CD14-positive monocyte (primary cell): Measurements from ENCODE around the gene CNTN6. TPM values are rescaled to one million over a fixed set of nuclear protein-coding genes. Genes with fewer than 3 reads are reported as not detected.

Experiments used
- DNase-seq, 3 donors: peaks; one replicate each; pipeline ENCODE4 v3.0.0-alpha.2; 2011 to 2022
- H2AFZ ChIP-seq: 2 replicates; pipeline ENCODE4 v1.6.0; 2012; ENCODE audit warnings: mild to moderate bottlenecking, low read depth, low read length, inconsistent platforms; ENCODE audit not compliant: insufficient read depth, poor library complexity, severe bottlenecking
- H3K27ac ChIP-seq, 2 donors: 1 replicate in 1 of 2; 2 replicates in 1 of 2; pipeline ENCODE4 v1.5.1; 2012 to 2013; ENCODE audit warnings: low read length in 2 of 2, control low read depth in 1 of 2, inconsistent platforms in 1 of 2, low read depth in 1 of 2, mild to moderate bottlenecking in 1 of 2
- H3K27me3 ChIP-seq, 2 donors: one replicate each; pipeline versions ENCODE4 v1.6.0 to v1.6.1; 2011 to 2013; ENCODE audit warnings: low read length in 2 of 2; ENCODE audit not compliant: control insufficient read depth in 2 of 2, insufficient read depth in 2 of 2
- H3K36me3 ChIP-seq, 2 donors: replicated peaks in 1 of 2; 1 replicate in 1 of 2; 2 replicates in 1 of 2; pipeline versions ENCODE4 v1.5.1 to v1.6.1; 2012 to 2013; ENCODE audit warnings: low read length in 2 of 2, control low read depth in 1 of 2, inconsistent platforms in 1 of 2, mild to moderate bottlenecking in 1 of 2; ENCODE audit not compliant: insufficient read depth in 2 of 2, control insufficient read depth in 1 of 2
- H3K4me1 ChIP-seq, 2 donors: 1 replicate in 1 of 2; 2 replicates in 1 of 2; pipeline versions ENCODE4 v1.5.1 to v1.6.1; 2012 to 2013; ENCODE audit warnings: low read length in 2 of 2, control low read depth in 1 of 2, inconsistent platforms in 1 of 2, mild to moderate bottlenecking in 1 of 2, moderate library complexity in 1 of 2; ENCODE audit not compliant: insufficient read depth in 2 of 2, control insufficient read depth in 1 of 2
- H3K4me2 ChIP-seq: replicated peaks from 2 replicates; pipeline ENCODE3; 2012; ENCODE audit warnings: low read length, moderate library complexity, mild to moderate bottlenecking; ENCODE audit not compliant: poor library complexity, severe bottlenecking; ENCODE audit errors: extremely low read depth
- H3K4me3 ChIP-seq, 3 experiments: fragments of 200-600 bp in 1 of 3; sonication (generic) in 1 of 3; replicated peaks in 1 of 3; 1 replicate in 2 of 3; 2 replicates in 1 of 3; pipeline ENCODE4 v1.5.1; 2011 to 2013; ENCODE audit warnings: low read length in 3 of 3, mild to moderate bottlenecking in 3 of 3, control low read depth in 2 of 3, low read depth in 2 of 3, inconsistent platforms in 1 of 3, moderate library complexity in 1 of 3
- H3K79me2 ChIP-seq: 2 replicates; pipeline ENCODE4 v1.6.0; 2012; ENCODE audit warnings: mild to moderate bottlenecking, control low read depth, inconsistent platforms, low read length, moderate library complexity; ENCODE audit not compliant: insufficient read depth
- H3K9ac ChIP-seq: 2 replicates; pipeline ENCODE4 v1.6.0; 2017; ENCODE audit warnings: low read length, mild to moderate bottlenecking; ENCODE audit not compliant: insufficient read depth, poor library complexity, severe bottlenecking
- H3K9me3 ChIP-seq, 2 donors: replicated peaks in 1 of 2; 1 replicate in 1 of 2; 2 replicates in 1 of 2; pipeline versions ENCODE4 v1.5.1 to v1.6.1; 2012 to 2013; ENCODE audit warnings: low read length in 2 of 2, control low read depth in 1 of 2; ENCODE audit not compliant: control insufficient read depth in 1 of 2, insufficient read depth in 1 of 2
- H4K20me1 ChIP-seq: 2 replicates; pipeline ENCODE4 v1.6.0; 2012; ENCODE audit warnings: mild to moderate bottlenecking, low read length, control low read depth, moderate library complexity; ENCODE audit not compliant: insufficient read depth
- H3K27ac Mint-ChIP-seq, 7 donors: one replicate each; pipeline ENCODE4 v1.8.0; 2020; ENCODE audit warnings: mild to moderate bottlenecking in 7 of 7, mixed read lengths in 7 of 7, moderate library complexity in 6 of 7, inconsistent platforms in 2 of 7
- H3K27me3 Mint-ChIP-seq, 3 donors: one replicate each; pipeline ENCODE4 v1.8.0; 2021 to 2022; ENCODE audit warnings: low read depth in 3 of 3, mild to moderate bottlenecking in 3 of 3, mixed read lengths in 3 of 3, moderate library complexity in 3 of 3, inconsistent platforms in 1 of 3
- H3K36me3 Mint-ChIP-seq, 2 donors: one replicate each; pipeline ENCODE4 v1.8.0; 2020; ENCODE audit warnings: mixed read lengths in 2 of 2, inconsistent platforms in 1 of 2, mild to moderate bottlenecking in 1 of 2
- H3K4me1 Mint-ChIP-seq: one replicate; pipeline ENCODE4 v1.8.0; 2020; ENCODE audit warnings: mild to moderate bottlenecking, mixed read lengths
- H3K4me3 Mint-ChIP-seq, 2 donors: one replicate each; pipeline ENCODE4 v1.8.0; 2020; ENCODE audit warnings: mild to moderate bottlenecking in 2 of 2, mixed read lengths in 2 of 2, moderate library complexity in 1 of 2
- H3K9me3 Mint-ChIP-seq, 7 donors: one replicate each; pipeline ENCODE4 v1.8.0; 2020 to 2022; ENCODE audit warnings: mixed read lengths in 7 of 7, mild to moderate bottlenecking in 6 of 7, moderate library complexity in 6 of 7, inconsistent platforms in 2 of 7
- WGBS: methylation state at CpG from one replicate; pipeline ENCODE4 v1.1.5; 2013; ENCODE audit warnings: missing lambda C conversion rate; ENCODE audit not compliant: insufficient coverage; 5-methylcytosine and 5-hydroxymethylcytosine counted together
- intact Hi-C, 2 donors: fragments of 100-400 bp; cut with micrococcal nuclease; formaldehyde crosslinking; loops; one replicate each; pipeline versions ENCODE4 v1.15.0 to v1.15.1; 2023
- polyA plus RNA-seq, 3 donors: library from polyadenylated mRNA; depleted of rRNA in 1 of 3; unstranded in 2 of 3; stranded (reverse) in 1 of 3; fragments of 300-500 nt in 2 of 3; fragments of >200 nt in 1 of 3; fragmentation: Illumina TruSeq in 2 of 3; gene quantifications; 1 replicate in 2 of 3; 2 replicates in 1 of 3; pipeline ENCODE4 v1.2.3, GENCODE V29; 2012 to 2021
- small RNA-seq: library from RNA; depleted of rRNA; stranded (forward); fragments of <200 nt; gene quantifications from one replicate; pipeline ENCODE3, GENCODE V24; 2012; ENCODE audit warnings: low read depth; ENCODE audit not compliant: insufficient read length
- TF ChIP-seq, protein P1 (sequence below): fragments of 200-600 bp; IDR thresholded peaks from one replicate; pipeline ENCODE4 v1.8.0; 2022; ENCODE audit warnings: antibody characterized with exemption, mild to moderate bottlenecking

CNTN6 gene
- polyA plus RNA-seq, 3 donors: not detected

DNA sequence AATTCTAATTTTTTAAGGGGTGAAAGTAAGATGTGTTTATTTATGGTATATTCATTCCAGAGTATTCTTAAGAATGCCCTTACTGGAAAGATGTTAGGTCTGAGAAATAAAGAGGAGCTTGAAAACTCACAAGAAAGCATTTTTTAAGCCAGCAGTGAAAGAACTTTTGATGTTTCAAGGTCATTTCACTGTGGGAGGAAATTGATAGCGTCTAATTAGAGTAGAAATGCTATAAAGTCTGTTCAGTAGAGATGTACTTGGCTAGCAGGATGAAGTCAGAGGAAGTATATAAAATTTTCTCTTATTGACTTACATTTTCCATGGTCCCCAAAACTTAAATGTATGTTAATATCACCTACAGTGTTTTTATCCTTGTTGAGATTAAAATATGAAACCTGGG, 354.6 kb downstream of the CNTN6 start:
- Mint-ChIP-seq H3K36me3 (no peaks in the 10 kb centered on the region), H3K4me3 (no peak overlapping the region), H3K27me3 (peaks cover 0 to 1% (median 0%) of the 10 kb centered on the region in 3 donors), H3K9me3 (peaks cover 0 to 4% (median 0%) of the 10 kb centered on the region in 7 donors), H3K4me1 (no peaks in the 10 kb centered on the region), H3K27ac (no peak overlapping the region)
- no peaks in the 10 kb centered on the region for H3K27me3 ChIP-seq
- H3K36me3 ChIP-seq: no peaks in the 10 kb centered on the region
- TF ChIP-seq, protein P1, sequence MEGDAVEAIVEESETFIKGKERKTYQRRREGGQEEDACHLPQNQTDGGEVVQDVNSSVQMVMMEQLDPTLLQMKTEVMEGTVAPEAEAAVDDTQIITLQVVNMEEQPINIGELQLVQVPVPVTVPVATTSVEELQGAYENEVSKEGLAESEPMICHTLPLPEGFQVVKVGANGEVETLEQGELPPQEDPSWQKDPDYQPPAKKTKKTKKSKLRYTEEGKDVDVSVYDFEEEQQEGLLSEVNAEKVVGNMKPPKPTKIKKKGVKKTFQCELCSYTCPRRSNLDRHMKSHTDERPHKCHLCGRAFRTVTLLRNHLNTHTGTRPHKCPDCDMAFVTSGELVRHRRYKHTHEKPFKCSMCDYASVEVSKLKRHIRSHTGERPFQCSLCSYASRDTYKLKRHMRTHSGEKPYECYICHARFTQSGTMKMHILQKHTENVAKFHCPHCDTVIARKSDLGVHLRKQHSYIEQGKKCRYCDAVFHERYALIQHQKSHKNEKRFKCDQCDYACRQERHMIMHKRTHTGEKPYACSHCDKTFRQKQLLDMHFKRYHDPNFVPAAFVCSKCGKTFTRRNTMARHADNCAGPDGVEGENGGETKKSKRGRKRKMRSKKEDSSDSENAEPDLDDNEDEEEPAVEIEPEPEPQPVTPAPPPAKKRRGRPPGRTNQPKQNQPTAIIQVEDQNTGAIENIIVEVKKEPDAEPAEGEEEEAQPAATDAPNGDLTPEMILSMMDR: no peak
- H3K9me3 ChIP-seq: no peaks in the 10 kb centered on the region
- WGBS: no CpG with 5 or more reads among the region's 1 CpG
- no peak overlapping the region for H3K27ac ChIP-seq
- no peak overlapping the region for H3K9ac ChIP-seq
- no peak overlapping the region for H3K4me3 ChIP-seq
- no peak overlapping the region for H2AFZ ChIP-seq
- H3K4me2 ChIP-seq: no peak overlapping the region
- DNase-seq: no peak
- H3K79me2 ChIP-seq: no peaks in the 10 kb centered on the region
- H3K4me1 ChIP-seq: no peaks in the 10 kb centered on the region
- no peaks in the 10 kb centered on the region for H4K20me1 ChIP-seq
- intact Hi-C loops: no loop called here

DNA sequence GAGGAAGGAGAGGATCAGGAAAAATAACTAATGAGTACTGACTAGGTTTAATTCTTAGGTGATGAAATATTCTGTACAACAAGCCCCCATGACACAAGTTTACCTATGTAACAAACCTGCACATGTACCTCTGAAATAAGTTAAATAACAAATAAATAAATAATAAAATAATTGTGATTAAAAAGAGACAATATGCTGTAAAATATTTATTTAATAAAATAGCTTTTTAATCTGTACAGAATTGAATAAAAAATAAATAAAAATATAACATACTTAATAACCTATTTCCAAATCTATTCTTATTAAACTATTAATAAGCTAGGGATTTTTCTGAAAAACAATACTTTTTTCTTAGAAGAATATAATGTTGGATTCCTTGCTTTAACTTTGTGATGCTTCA, 355.6 kb downstream of the CNTN6 start:
- H3K9me3 Mint-ChIP-seq: peaks cover 0 to 4% (median 0%) of the 10 kb centered on the region in 7 donors
- no peak overlapping the region for H3K4me3 Mint-ChIP-seq
- no peaks in the 10 kb centered on the region for H3K36me3 ChIP-seq
- no peak overlapping the region for H3K4me3 ChIP-seq
- intact Hi-C loops: no loop called here
- no peak overlapping the region for H2AFZ ChIP-seq
- DNase-seq: no peak
- H3K4me2 ChIP-seq: no peak overlapping the region
- no peak overlapping the region for H3K27ac ChIP-seq
- no peak overlapping the region for H3K9ac ChIP-seq
- no peaks in the 10 kb centered on the region for H3K79me2 ChIP-seq
- TF ChIP-seq, protein P1: no peak
- no peaks in the 10 kb centered on the region for H3K36me3 Mint-ChIP-seq
- H3K4me1 Mint-ChIP-seq: no peaks in the 10 kb centered on the region
- H3K4me1 ChIP-seq: no peaks in the 10 kb centered on the region
- H3K27ac Mint-ChIP-seq: no peak overlapping the region
- H3K27me3 ChIP-seq: no peaks in the 10 kb centered on the region
- peaks cover 0 to 1% (median 0%) of the 10 kb centered on the region in 3 donors for H3K27me3 Mint-ChIP-seq
- no peaks in the 10 kb centered on the region for H4K20me1 ChIP-seq
- H3K9me3 ChIP-seq: no peaks in the 10 kb centered on the region

Small RNAs within 50 kb of the gene (small RNA-seq; reads per million reads assigned to genes)
- gene CRB3P1: not detected
- gene RN7SL120P: not detected
